Loucy (cell line): ENCODE results near the gene MEMO1.

Experiments used
- H2AFZ ChIP-seq: fragments of 200-600 bp; sonication (generic); 2 replicates; pipeline ENCODE4 v1.6.0; 2016; ENCODE audit warnings: antibody characterized with exemption, mild to moderate bottlenecking, low read length, moderate library complexity
- H3F3A ChIP-seq: fragments of 200-600 bp; 2 replicates; pipeline ENCODE4 v1.6.0; 2016; ENCODE audit warnings: antibody characterized with exemption, low read depth, mild to moderate bottlenecking
- H3K27me3 ChIP-seq: fragments of 200-600 bp; sonication (generic); 2 replicates; pipeline ENCODE4 v1.6.1; 2014; ENCODE audit warnings: low read length, mild to moderate bottlenecking; ENCODE audit not compliant: insufficient read depth, poor library complexity, severe bottlenecking
- H3K36me3 ChIP-seq: fragments of 200-600 bp; sonication (generic); 2 replicates; pipeline ENCODE4 v1.6.1; 2016; ENCODE audit warnings: low read length; ENCODE audit not compliant: insufficient read depth
- H3K4me1 ChIP-seq: fragments of 200-600 bp; sonication (generic); 2 replicates; pipeline ENCODE4 v1.5.1; 2014; ENCODE audit warnings: low read length, mild to moderate bottlenecking; ENCODE audit not compliant: insufficient read depth, poor library complexity, severe bottlenecking
- H3K4me2 ChIP-seq: fragments of 200-600 bp; sonication (generic); 2 replicates; pipeline ENCODE4 v1.6.0; 2014; ENCODE audit warnings: antibody characterized with exemption, low read length, low read depth, mild to moderate bottlenecking; ENCODE audit not compliant: poor library complexity, severe bottlenecking
- H3K4me3 ChIP-seq: fragments of 200-600 bp; sonication (generic); 2 replicates; pipeline ENCODE4 v1.5.1; 2014; ENCODE audit warnings: low read length, mild to moderate bottlenecking, mixed read lengths; ENCODE audit not compliant: poor library complexity, severe bottlenecking
- H3K79me2 ChIP-seq: fragments of 200-600 bp; sonication (generic); 2 replicates; pipeline ENCODE4 v1.6.1; 2014; ENCODE audit warnings: low read length; ENCODE audit not compliant: insufficient read depth
- H3K9ac ChIP-seq: fragments of 200-600 bp; sonication (generic); 2 replicates; pipeline ENCODE4 v1.6.0; 2014; ENCODE audit warnings: mild to moderate bottlenecking, low read depth, low read length, moderate library complexity; ENCODE audit not compliant: poor library complexity, severe bottlenecking
- H3K9me2 ChIP-seq: fragments of 200-600 bp; sonication (generic); replicated peaks from 2 replicates; pipeline ENCODE4 v1.6.1; 2016; ENCODE audit warnings: low read depth, low read length, mixed read lengths
- H3K9me3 ChIP-seq: fragments of 200-600 bp; sonication (generic); 2 replicates; pipeline ENCODE4 v1.6.1; 2014; ENCODE audit warnings: mild to moderate bottlenecking, antibody characterized with exemption, low read length, low read depth; ENCODE audit not compliant: insufficient read depth
- H4K20me1 ChIP-seq: fragments of 200-600 bp; sonication (generic); 2 replicates; pipeline ENCODE4 v1.6.0; 2014; ENCODE audit warnings: antibody characterized with exemption, low read length, mild to moderate bottlenecking; ENCODE audit not compliant: insufficient read depth, poor library complexity, severe bottlenecking
- CTCF ChIP-seq: fragments of 200-600 bp; sonication (generic); conservative IDR thresholded peaks from 2 replicates; pipeline ENCODE4 v1.5.1; 2014; ENCODE audit warnings: mild to moderate bottlenecking, antibody characterized with exemption, low read length
- EZH2phosphoT487 ChIP-seq: fragments of 200-600 bp; IDR thresholded peaks from 2 replicates; pipeline ENCODE4 v1.6.1; 2018; ENCODE audit warnings: antibody characterized with exemption, mild to moderate bottlenecking, moderate library complexity, borderline replicate concordance

Gene MEMO1

GRCh38 chr2:31965094-31965493 lies 45.7 kb downstream of the MEMO1 start:
- peaks cover 37% of the 10 kb centered on the region for H4K20me1 ChIP-seq
- no peak overlapping the region for H3K4me2 ChIP-seq
- peaks cover 81% of the 10 kb centered on the region for H3K79me2 ChIP-seq
- H3K9me2 ChIP-seq = no peaks in the 10 kb centered on the region
- H3K9ac ChIP-seq = no peak overlapping the region
- no peaks in the 10 kb centered on the region for H3K9me3 ChIP-seq
- peaks cover 4% of the 10 kb centered on the region for H3K4me1 ChIP-seq
- H3F3A ChIP-seq = no peaks in the 10 kb centered on the region
- TF ChIP-seq EZH2phosphoT487 (no peak), CTCF (no peak)
- H3K36me3 ChIP-seq = no peaks in the 10 kb centered on the region
- H3K4me3 ChIP-seq = no peak overlapping the region
- no peaks in the 10 kb centered on the region for H3K27me3 ChIP-seq
- no peak overlapping the region for H2AFZ ChIP-seq

GRCh38 chr2:31962757-31963361 lies 47.9 kb downstream of the MEMO1 start:
- Histone ChIP-seq H3K27me3 (no peaks in the 10 kb centered on the region), H3K4me2 (no peak overlapping the region), H2AFZ (no peak overlapping the region), H3K36me3 (no peaks in the 10 kb centered on the region), H3K79me2 (peaks cover 87% of the 10 kb centered on the region), H3K9me2 (no peaks in the 10 kb centered on the region), H3K9ac (no peak overlapping the region), H4K20me1 (peaks cover 50% of the 10 kb centered on the region), H3K4me3 (no peak overlapping the region), H3K4me1 (peaks cover 17% of the 10 kb centered on the region), H3K9me3 (no peaks in the 10 kb centered on the region), H3F3A (no peaks in the 10 kb centered on the region)
- no peak for TF ChIP-seq CTCF
- no peak for TF ChIP-seq EZH2phosphoT487

- Histone ChIP-seq H3K9me3 (no peaks in the 10 kb centered on the region), H3K79me2 (peaks cover 97% of the 10 kb centered on the region), H3K4me1 (peaks cover 19% of the 10 kb centered on the region), H3K4me2 (peak overlapping the region; percentile 26), H3K9me2 (no peaks in the 10 kb centered on the region), H3K36me3 (no peaks in the 10 kb centered on the region), H2AFZ (no peak overlapping the region), H3K9ac (no peak overlapping the region), H4K20me1 (peaks cover 39% of the 10 kb centered on the region), H3K4me3 (no peak overlapping the region), H3K27me3 (no peaks in the 10 kb centered on the region), H3F3A (no peaks in the 10 kb centered on the region)
- TF ChIP-seq CTCF = no peak
Observed at GRCh38 chr2:31958140-31958717, 52.6 kb downstream of the MEMO1 start.
